ENCODE data around the gene SELENON.

GRCh38 chr1:25813734-25814471, 13.9 kb downstream of the SELENON start:
- no peak for TF ChIP-seq CTCF (IDR thresholded peaks at IDR 0.05)
- no peak for TF ChIP-seq POLR2A (IDR thresholded peaks at IDR 0.05)
- no peak for TF ChIP-seq POLR2AphosphoS5 (IDR thresholded peaks at IDR 0.05)
- TF ChIP-seq EP300 (IDR thresholded peaks at IDR 0.05): no peak
